IMR-90 (cell line): ENCODE measurements around the gene CYB5R4. TPM values are rescaled to one million over a fixed set of nuclear protein-coding genes. Genes with fewer than 3 reads are reported as not detected.

Experiments used
- ATAC-seq: fragments of 200-7000 bp; cut with Tn5 transposase; 2 replicates; pipeline ENCODE4 v1.9.1; 2020; ENCODE audit warnings: low read depth, mild to moderate bottlenecking, moderate library complexity
- BruUV-seq: library from RNA; stranded (reverse); fragments of 400-500 nt; replicated peaks from 2 replicates; lab custom pipeline; 2021; lab: Mats Ljungman, UMichigan
- CTCF ChIA-PET: fragments of 300-600 bp; formaldehyde crosslinking; extraction: SDS; loops from one replicate; lab custom pipeline; 2021; ENCODE audit warnings: antibody characterized with exemption; lab: Yijun Ruan, JAX
- POLR2A ChIA-PET: fragments of 300-600 bp; sonication (Branson Sonifier 250); formaldehyde crosslinking; loops from one replicate; lab custom pipeline; 2022; ENCODE audit warnings: antibody characterized with exemption; ENCODE audit not compliant: unreplicated experiment; lab: Charles Lee
- DNase-seq: peaks from one replicate; pipeline ENCODE4 v3.0.0; 2013
- H2AFZ ChIP-seq: replicated peaks from 2 replicates; pipeline ENCODE3; 2013; ENCODE audit warnings: low read length, mild to moderate bottlenecking; ENCODE audit not compliant: poor library complexity
- H2AK5ac ChIP-seq: 2 replicates; pipeline ENCODE4 v1.6.1; 2013; ENCODE audit warnings: low read depth, low read length, inconsistent platforms
- H2AK9ac ChIP-seq: replicated peaks from 2 replicates; pipeline ENCODE3; 2013; ENCODE audit warnings: mild to moderate bottlenecking, low read depth, low read length, moderate library complexity; ENCODE audit not compliant: poor library complexity
- H2BK120ac ChIP-seq: 2 replicates; pipeline ENCODE4 v1.6.1; 2013; ENCODE audit warnings: low read depth, low read length, inconsistent platforms
- H2BK15ac ChIP-seq: 3 replicates; pipeline ENCODE4 v1.6.1; 2013; ENCODE audit warnings: low read depth, low read length, inconsistent platforms
- H2BK20ac ChIP-seq: 2 replicates; pipeline ENCODE4 v1.6.1; 2013; ENCODE audit warnings: low read depth, mild to moderate bottlenecking, inconsistent platforms, low read length, moderate library complexity
- H2BK5ac ChIP-seq: 2 replicates; pipeline ENCODE4 v1.6.1; 2013; ENCODE audit warnings: mild to moderate bottlenecking, low read depth, low read length, inconsistent platforms; ENCODE audit not compliant: poor library complexity, severe bottlenecking
- H3K14ac ChIP-seq: replicated peaks from 2 replicates; pipeline ENCODE4 v1.6.1; 2013; ENCODE audit warnings: low read depth, low read length, inconsistent platforms
- H3K18ac ChIP-seq: 2 replicates; pipeline ENCODE4 v1.6.1; 2013; ENCODE audit warnings: low read depth, low read length, control low read depth
- H3K23ac ChIP-seq: 2 replicates; pipeline ENCODE4 v1.6.1; 2013; ENCODE audit warnings: low read depth, low read length, inconsistent platforms
- H3K27ac ChIP-seq: 2 replicates; pipeline ENCODE4 v1.5.1; 2013; ENCODE audit warnings: mild to moderate bottlenecking, control low read depth, low read length; ENCODE audit not compliant: insufficient read depth
- H3K27me3 ChIP-seq: 2 replicates; pipeline ENCODE4 v1.6.1; 2013; ENCODE audit warnings: low read length; ENCODE audit not compliant: control insufficient read depth, insufficient read depth
- H3K36me3 ChIP-seq: 2 replicates; pipeline ENCODE4 v1.6.1; 2013; ENCODE audit warnings: low read length, mixed read lengths; ENCODE audit not compliant: control insufficient read depth, insufficient read depth
- H3K4ac ChIP-seq: 2 replicates; pipeline ENCODE4 v1.6.1; 2013; ENCODE audit warnings: low read depth, low read length, inconsistent platforms
- H3K4me1 ChIP-seq: 2 replicates; pipeline ENCODE4 v1.6.1; 2013; ENCODE audit warnings: low read length, mixed read lengths; ENCODE audit not compliant: control insufficient read depth, insufficient read depth
- H3K4me2 ChIP-seq: 2 replicates; pipeline ENCODE4 v1.6.1; 2013; ENCODE audit warnings: low read depth, mild to moderate bottlenecking, control low read depth, low read length, moderate library complexity
- H3K4me3 ChIP-seq: 2 replicates; pipeline ENCODE4 v1.5.1; 2013; ENCODE audit warnings: low read depth, mild to moderate bottlenecking, control low read depth, low read length, moderate library complexity; ENCODE audit not compliant: insufficient read depth
- H3K56ac ChIP-seq: 2 replicates; pipeline ENCODE4 v1.6.1; 2013; ENCODE audit warnings: low read length, inconsistent platforms; ENCODE audit not compliant: insufficient read depth; ENCODE audit errors: extremely low read depth
- H3K79me1 ChIP-seq, 2 experiments: 2 replicates each; pipeline ENCODE4 v1.6.1; 2013; ENCODE audit warnings: low read length in 2 of 2, inconsistent platforms in 1 of 2, low read depth in 1 of 2
- H3K9ac ChIP-seq: 2 replicates; pipeline ENCODE4 v1.6.1; 2013; ENCODE audit warnings: low read depth, low read length, control low read depth
- H3K9me1 ChIP-seq: 2 replicates; pipeline ENCODE4 v1.6.1; 2013; ENCODE audit warnings: low read length, inconsistent platforms; ENCODE audit not compliant: insufficient read depth
- H3K9me3 ChIP-seq: 2 replicates; pipeline ENCODE4 v1.6.1; 2013; ENCODE audit warnings: low read length; ENCODE audit not compliant: control insufficient read depth, insufficient read depth
- H4K20me1 ChIP-seq: 2 replicates; pipeline ENCODE4 v1.6.1; 2013; ENCODE audit warnings: low read length, inconsistent platforms; ENCODE audit not compliant: insufficient read depth
- H4K5ac ChIP-seq: 2 replicates; pipeline ENCODE4 v1.6.1; 2013; ENCODE audit warnings: mild to moderate bottlenecking, low read depth, low read length, control low read depth
- H4K8ac ChIP-seq, 2 experiments: 2 replicates each; pipeline ENCODE4 v1.6.1; 2013; ENCODE audit warnings: low read depth in 2 of 2, low read length in 2 of 2, control low read depth in 1 of 2, inconsistent platforms in 1 of 2
- H4K91ac ChIP-seq: 2 replicates; pipeline ENCODE4 v1.6.1; 2013; ENCODE audit warnings: low read depth, low read length, inconsistent platforms; ENCODE audit not compliant: insufficient read depth
- BHLHE40 ChIP-seq: fragments of 150-350 bp; IDR thresholded peaks from 2 replicates; pipeline ENCODE4 v1.6.1; 2016; ENCODE audit warnings: mild to moderate bottlenecking, low read depth, low read length
- CEBPB ChIP-seq: IDR thresholded peaks from 2 replicates; pipeline ENCODE4 v1.6.1; 2012; ENCODE audit warnings: low read depth, low read length, improper control_type of control experiment
- CTCF ChIP-seq: conservative IDR thresholded peaks from 2 replicates; pipeline ENCODE4 v1.5.1; 2012; ENCODE audit warnings: mild to moderate bottlenecking, low read depth, low read length, improper control_type of control experiment
- ELK1 ChIP-seq: fragments of 150-350 bp; IDR thresholded peaks from 2 replicates; pipeline ENCODE4 v1.6.1; 2016; ENCODE audit warnings: low read depth, mild to moderate bottlenecking, low read length, moderate library complexity, borderline replicate concordance
- FOS ChIP-seq: fragments of 150-350 bp; IDR thresholded peaks from 2 replicates; pipeline ENCODE4 v1.6.1; 2016; ENCODE audit warnings: low read depth, low read length
- MAFK ChIP-seq: IDR thresholded peaks from 2 replicates; pipeline ENCODE4 v1.6.1; 2012; ENCODE audit warnings: low read depth, low read length, improper control_type of control experiment
- MXI1 ChIP-seq: IDR thresholded peaks from 2 replicates; pipeline ENCODE4 v1.6.1; 2012; ENCODE audit warnings: low read depth, mild to moderate bottlenecking, low read length, moderate library complexity, borderline replicate concordance
- NFE2L2 ChIP-seq: fragments of 150-350 bp; IDR thresholded peaks from 2 replicates; pipeline ENCODE4 v1.6.1; 2016; ENCODE audit warnings: low read depth, mild to moderate bottlenecking, low read length
- RAD21 ChIP-seq: IDR thresholded peaks from 2 replicates; pipeline ENCODE4 v1.6.1; 2012; ENCODE audit warnings: low read length, improper control_type of control experiment
- RCOR1 ChIP-seq: IDR thresholded peaks from 2 replicates; pipeline ENCODE4 v1.6.1; 2012; ENCODE audit warnings: mild to moderate bottlenecking, low read length, improper control_type of control experiment; ENCODE audit not compliant: insufficient replicate concordance
- RFX5 ChIP-seq: IDR thresholded peaks from 2 replicates; pipeline ENCODE4 v1.8.0; 2012; ENCODE audit warnings: low read depth, mild to moderate bottlenecking, low read length, moderate library complexity
- SMC3 ChIP-seq: fragments of 150-350 bp; IDR thresholded peaks from 2 replicates; pipeline ENCODE4 v1.6.1; 2016; ENCODE audit warnings: low read depth, mild to moderate bottlenecking, antibody characterized with exemption, low read length, moderate library complexity
- USF2 ChIP-seq: fragments of 150-350 bp; IDR thresholded peaks from 2 replicates; pipeline ENCODE4 v1.6.1; 2017; ENCODE audit warnings: mild to moderate bottlenecking, antibody characterized with exemption, low read length, low read depth
- WGBS, 2 experiments: methylation state at CpG; one replicate each; pipeline versions ENCODE4 v1.1.5 to v1.1.7; 2013; ENCODE audit warnings: missing lambda C conversion rate in 2 of 2; ENCODE audit not compliant: insufficient read length in 1 of 2; ENCODE audit errors: extremely low coverage in 2 of 2; 5-methylcytosine and 5-hydroxymethylcytosine counted together
- dilution Hi-C: fragments of 300-500 bp; cut with HindIII; formaldehyde crosslinking; loops from one replicate; pipeline ENCODE4 v1.14.3; 2018; ENCODE audit warnings: low sequenced_read_pairs; ENCODE audit not compliant: unreplicated experiment
- in situ Hi-C: fragments of 300-500 bp; cut with MboI; formaldehyde crosslinking; loops from 3 replicates; pipeline ENCODE4 v1.14.3; 2019; ENCODE audit warnings: low sequenced_read_pairs, inconsistent platforms, mixed read lengths
- intact Hi-C: fragments of 100-400 bp; cut with micrococcal nuclease; formaldehyde crosslinking; loops from 2 replicates; pipeline ENCODE4 v1.10.0; 2022
- polyA plus RNA-seq, 3 experiments: library from polyadenylated mRNA; depleted of rRNA; stranded (reverse); fragments of >200 nt; gene quantifications; 2 replicates each; pipeline ENCODE4 v1.2.3, GENCODE V29; 2012; ENCODE audit warnings: low replicate concordance in 1 of 3
- total RNA-seq: library from RNA; depleted of rRNA; stranded (reverse); fragments of >200 nt; gene quantifications from 2 replicates; pipeline ENCODE4 v1.2.3, GENCODE V29; 2012

The CYB5R4 gene
- total and polyA plus RNA-seq, 2 of the 4 experiments (the other 2 are of a cell fraction): 3.2 to 6.1 TPM

DNA sequence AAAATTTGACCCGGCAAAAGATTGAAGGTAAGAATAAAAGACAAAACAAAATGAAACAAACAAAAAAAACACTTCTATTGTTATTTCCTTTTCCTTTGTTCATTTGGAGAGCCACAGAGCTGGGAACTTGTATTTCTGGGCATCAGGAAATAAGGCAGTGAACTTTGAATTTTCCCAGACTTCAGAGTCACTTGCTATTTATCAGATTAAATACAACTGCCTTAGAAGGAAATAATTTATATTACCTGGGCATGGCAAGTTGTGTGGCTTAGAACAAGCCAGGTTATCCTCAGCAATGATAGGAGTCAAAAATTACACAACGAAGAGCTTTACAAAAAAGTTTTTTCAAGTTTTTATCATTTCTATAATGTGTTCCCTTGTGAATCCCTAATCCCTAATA, 153.9 kb downstream of the CYB5R4 start:
- no peak overlapping the region for H3K56ac ChIP-seq
- POLR2A ChIA-PET: no interaction called here
- no peak overlapping the region for H3K14ac ChIP-seq
- no peak overlapping the region for H4K5ac ChIP-seq
- CTCF ChIA-PET: no interaction called here
- no peak overlapping the region for H3K4ac ChIP-seq
- intact Hi-C loops (no loop called here), in situ Hi-C loops (no loop called here), dilution Hi-C loops (no loop called here)
- H3K9me3 ChIP-seq: no peaks in the 10 kb centered on the region
- ATAC-seq (no peak), DNase-seq (no peak)
- H3K4me3 ChIP-seq: no peak overlapping the region
- H2BK120ac ChIP-seq: no peak overlapping the region
- WGBS, 2 experiments: no CpG with 5 or more reads among the region's 2 CpGs
- H3K9me1 ChIP-seq: no peaks in the 10 kb centered on the region
- no peaks in the 10 kb centered on the region for H3K79me1 ChIP-seq
- H3K27me3 ChIP-seq: no peaks in the 10 kb centered on the region
- no peaks in the 10 kb centered on the region for H3K4me1 ChIP-seq
- H2BK15ac ChIP-seq: no peak overlapping the region
- H2AK5ac ChIP-seq: no peak overlapping the region
- no peak overlapping the region for H3K9ac ChIP-seq
- TF ChIP-seq RAD21 (no peak), NFE2L2 (no peak), MAFK (no peak), USF2 (no peak), RFX5 (no peak), ELK1 (no peak), FOS (no peak), SMC3 (no peak), MXI1 (no peak), RCOR1 (no peak), CEBPB (no peak), CTCF (no peak), BHLHE40 (no peak)
- H3K23ac ChIP-seq: no peak overlapping the region
- no peaks in the 10 kb centered on the region for H3K36me3 ChIP-seq
- H3K18ac ChIP-seq: no peak overlapping the region
- no peak overlapping the region for H4K8ac ChIP-seq
- no peak overlapping the region for H2BK20ac ChIP-seq
- H4K20me1 ChIP-seq: no peaks in the 10 kb centered on the region
- no peak overlapping the region for H2AFZ ChIP-seq
- no peak overlapping the region for H3K27ac ChIP-seq
- BruUV-seq: no TSS peak
- no peak overlapping the region for H2AK9ac ChIP-seq
- H4K91ac ChIP-seq: no peak overlapping the region
- no peak overlapping the region for H2BK5ac ChIP-seq
- H3K4me2 ChIP-seq: no peak overlapping the region
